ENCODE measurements around the gene PPP1R36. TPM values are rescaled to one million over a fixed set of nuclear protein-coding genes. Genes with fewer than 3 reads are reported as not detected.
"Not testable (repeated sequence)": the region's sequence is repeated elsewhere in the genome, so short reads cannot be mapped to it uniquely, and the experiment has no call there.

PPP1R36 gene
- total RNA-seq, 1 donor from 2014 or later: not detected

GRCh38 chr14:64556526-64556925, 6.8 kb downstream of the PPP1R36 start:
- no peak for TF ChIP-seq CTCF (IDR thresholded peaks at IDR 0.05)
- Mint-ChIP-seq H3K27me3 (peaks cover 2% of the 10 kb centered on the region), H3K4me3 (no peak overlapping the region), H3K4me1 (no peaks in the 10 kb centered on the region), H3K36me3 (ENCODE audit: low read depth) (no peaks in the 10 kb centered on the region), H3K9me3 (no peaks in the 10 kb centered on the region), H3K27ac (no peak overlapping the region)
- CTCF ChIA-PET: no interaction called here
- ATAC-seq (ENCODE audit: low read depth): no peak
- no peak for DNase-seq
- intact Hi-C loops (cut with micrococcal nuclease): no loop called here
- POLR2A ChIA-PET: interaction anchor here (0.6 kb wide), 1 partner anchor 1274 kb away, joined by 3 read pairs; no protein-coding TSS in a partner anchor

- H3K27me3 Mint-ChIP-seq; ATAC-seq (ENCODE audit: low read depth); intact Hi-C loops (cut with micrococcal nuclease); H3K36me3 Mint-ChIP-seq (ENCODE audit: low read depth); H3K4me1 Mint-ChIP-seq; H3K27ac Mint-ChIP-seq; DNase-seq; H3K9me3 Mint-ChIP-seq; CTCF ChIA-PET; H3K4me3 Mint-ChIP-seq: not testable (repeated sequence)
- POLR2A ChIA-PET: interaction anchor here (1.1 kb wide), 1 partner anchor 18 kb away, joined by 3 read pairs; the partner anchor contains the start of gene HSPA2
Observed at GRCh38 chr14:64558216-64558615, 8.5 kb downstream of the PPP1R36 start.

- DNase-seq (no peak), ATAC-seq (ENCODE audit: low read depth) (no peak)
- Mint-ChIP-seq H3K9me3 (no peaks in the 10 kb centered on the region), H3K27me3 (peaks cover 3% of the 10 kb centered on the region), H3K4me3 (no peak overlapping the region), H3K4me1 (no peaks in the 10 kb centered on the region), H3K27ac (no peak overlapping the region), H3K36me3 (ENCODE audit: low read depth) (no peaks in the 10 kb centered on the region)
- CTCF ChIA-PET: no interaction called here
- intact Hi-C loops (cut with micrococcal nuclease): no loop called here
- POLR2A ChIA-PET: no interaction called here
- TF ChIP-seq CTCF (IDR thresholded peaks at IDR 0.05): no peak
Observed at GRCh38 chr14:64561631-64562030, 11.9 kb downstream of the PPP1R36 start.

GRCh38 chr14:64562436-64562835, 12.7 kb downstream of the PPP1R36 start:
- ChIA-PET POLR2A (no interaction called here), CTCF (no interaction called here)
- intact Hi-C loops (cut with micrococcal nuclease): no loop called here
- Mint-ChIP-seq H3K4me3 (no peak overlapping the region), H3K27ac (no peak overlapping the region), H3K27me3 (peaks cover 4% of the 10 kb centered on the region), H3K4me1 (no peaks in the 10 kb centered on the region), H3K36me3 (ENCODE audit: low read depth) (no peaks in the 10 kb centered on the region), H3K9me3 (no peaks in the 10 kb centered on the region)
- TF ChIP-seq CTCF (IDR thresholded peaks at IDR 0.05): no peak
- no peak for ATAC-seq (ENCODE audit: low read depth)
- no peak for DNase-seq

GRCh38 chr14:64563696-64564095, 13.9 kb downstream of the PPP1R36 start:
- ChIA-PET POLR2A (no interaction called here), CTCF (no interaction called here)
- no peaks in the 10 kb centered on the region for H3K4me1 Mint-ChIP-seq
- intact Hi-C loops (cut with micrococcal nuclease): no loop called here
- ATAC-seq (ENCODE audit: low read depth) (no peak), DNase-seq (no peak)
- H3K27me3 Mint-ChIP-seq: peaks cover 6% of the 10 kb centered on the region
- no peak for TF ChIP-seq CTCF (IDR thresholded peaks at IDR 0.05)
- H3K27ac Mint-ChIP-seq: no peak overlapping the region
- no peaks in the 10 kb centered on the region for H3K9me3 Mint-ChIP-seq
- H3K36me3 Mint-ChIP-seq (ENCODE audit: low read depth): no peaks in the 10 kb centered on the region
- no peak overlapping the region for H3K4me3 Mint-ChIP-seq

GRCh38 chr14:64566651-64567122, 16.9 kb downstream of the PPP1R36 start:
- no peak overlapping the region for H3K4me3 Mint-ChIP-seq
- peaks cover 6% of the 10 kb centered on the region for H3K27me3 Mint-ChIP-seq
- ATAC-seq (ENCODE audit: low read depth): no peak
- H3K4me1 Mint-ChIP-seq: no peaks in the 10 kb centered on the region
- no peak overlapping the region for H3K27ac Mint-ChIP-seq
- ChIA-PET CTCF (no interaction called here), POLR2A (no interaction called here)
- intact Hi-C loops (cut with micrococcal nuclease): no loop called here
- no peak for DNase-seq
- H3K9me3 Mint-ChIP-seq: no peaks in the 10 kb centered on the region
- no peaks in the 10 kb centered on the region for H3K36me3 Mint-ChIP-seq (ENCODE audit: low read depth)
- no peak for TF ChIP-seq CTCF (IDR thresholded peaks at IDR 0.05)

All from activated B cell treated with CpG ODN at 0.5 μM for 24 hours (primary cell).